WTC11 (cell line): Measurements from ENCODE around the gene KIF19. TPM values are rescaled to one million over a fixed set of nuclear protein-coding genes. Genes with fewer than 3 reads are reported as not detected.
A peak's percentile ranks its signal among the peaks of the same experiment; 100 is the strongest.

Experiments
- ATAC-seq: fragments of 200-7000 bp; cut with Tn5 transposase; 2 replicates; pipeline ENCODE4 v1.10.0; 2021; ENCODE audit warnings: mild to moderate bottlenecking, moderate library complexity
- CTCF ChIA-PET: fragments of 300-600 bp; sonication (Branson Sonifier 250); formaldehyde crosslinking; loops from one replicate; lab custom pipeline; 2021; ENCODE audit warnings: antibody characterized with exemption; lab: Charles Lee
- POLR2A ChIA-PET: fragments of 350-600 bp; sonication (Branson Sonifier 250); formaldehyde crosslinking; loops from one replicate; lab custom pipeline; 2021; ENCODE audit warnings: antibody characterized with exemption; lab: Charles Lee
- DNase-seq: peaks from one replicate; pipeline ENCODE4 v3.0.0; 2021; ENCODE audit warnings: low spot score
- H3K27ac Mint-ChIP-seq: 2 replicates; pipeline ENCODE4 v1.8.0; 2021; ENCODE audit warnings: mixed read lengths
- H3K27me3 Mint-ChIP-seq: 2 replicates; pipeline ENCODE4 v1.8.0; 2021; ENCODE audit warnings: low read depth, mild to moderate bottlenecking, moderate library complexity, mixed read lengths
- H3K36me3 Mint-ChIP-seq: 2 replicates; pipeline ENCODE4 v1.8.0; 2021; ENCODE audit warnings: mixed read lengths
- H3K4me1 Mint-ChIP-seq: 2 replicates; pipeline ENCODE4 v1.8.0; 2022; ENCODE audit warnings: mixed read lengths
- H3K4me3 Mint-ChIP-seq: 2 replicates; pipeline ENCODE4 v1.8.0; 2021; ENCODE audit warnings: mild to moderate bottlenecking, moderate library complexity, mixed read lengths
- H3K9me3 Mint-ChIP-seq: 2 replicates; pipeline ENCODE4 v1.8.0; 2021; ENCODE audit warnings: mixed read lengths
- ATF1 ChIP-seq: sonication (generic); formaldehyde crosslinking; IDR thresholded peaks from 2 replicates; pipeline ENCODE4 v1.8.1; 2023; ENCODE audit warnings: mild to moderate bottlenecking, moderate library complexity, missing genetic modification reagents
- CBFB ChIP-seq: sonication (generic); formaldehyde crosslinking; IDR thresholded peaks from 2 replicates; pipeline ENCODE4 v1.8.1; 2022; ENCODE audit warnings: mild to moderate bottlenecking, low read depth, missing genetic modification reagents
- CREB1 ChIP-seq: sonication (generic); formaldehyde crosslinking; IDR thresholded peaks from 2 replicates; pipeline ENCODE4 v1.8.0; 2023; ENCODE audit warnings: mild to moderate bottlenecking, missing genetic modification reagents
- MYBL2 ChIP-seq: sonication (generic); formaldehyde crosslinking; IDR thresholded peaks from 2 replicates; pipeline ENCODE4 v1.8.1; 2023; ENCODE audit warnings: mild to moderate bottlenecking, moderate library complexity, missing genetic modification reagents
- SP1 ChIP-seq: sonication (generic); formaldehyde crosslinking; conservative IDR thresholded peaks from 2 replicates; pipeline ENCODE4 v1.8.1; 2022; ENCODE audit warnings: missing genetic modification reagents
- ZNF219 ChIP-seq: sonication (generic); formaldehyde crosslinking; IDR thresholded peaks from 2 replicates; pipeline ENCODE4 v1.8.0; 2023; ENCODE audit warnings: missing genetic modification reagents, mild to moderate bottlenecking, borderline replicate concordance
- ZNF317 ChIP-seq: sonication (generic); formaldehyde crosslinking; IDR thresholded peaks from 2 replicates; pipeline ENCODE4 v1.8.1; 2023; ENCODE audit warnings: low read depth, mild to moderate bottlenecking, moderate library complexity, missing genetic modification reagents, borderline replicate concordance
- ZNF416 ChIP-seq: fragments of 250-450 bp; sonication (Bioruptor Pico); IDR thresholded peaks from 2 replicates; pipeline ENCODE4 v1.9.0; 2021; ENCODE audit warnings: mild to moderate bottlenecking, inconsistent platforms
- total RNA-seq: library from RNA; stranded (reverse); gene quantifications from 3 replicates; pipeline ENCODE4 v1.2.3, GENCODE V29; 2021
- TF ChIP-seq, protein P1 (sequence below): sonication (generic); formaldehyde crosslinking; IDR thresholded peaks from 2 replicates; pipeline ENCODE4 v1.8.1; 2023; ENCODE audit warnings: mild to moderate bottlenecking, missing genetic modification reagents, moderate library complexity
- TF ChIP-seq, protein P2 (sequence below): sonication (generic); formaldehyde crosslinking; conservative IDR thresholded peaks from 2 replicates; pipeline ENCODE4 v1.8.1; 2023; ENCODE audit warnings: mild to moderate bottlenecking, low read depth, missing genetic modification reagents, moderate library complexity
- TF ChIP-seq, protein P3 (sequence below): sonication (generic); formaldehyde crosslinking; IDR thresholded peaks from 2 replicates; pipeline ENCODE4 v1.8.0; 2023; ENCODE audit warnings: missing genetic modification reagents
- TF ChIP-seq, protein P4 (sequence below): sonication (generic); formaldehyde crosslinking; IDR thresholded peaks from 2 replicates; pipeline ENCODE4 v1.8.0; 2023; ENCODE audit warnings: mild to moderate bottlenecking, missing genetic modification reagents

Gene KIF19
- total RNA-seq, 1 experiment from 2014 or later = 0.44 TPM

DNA sequence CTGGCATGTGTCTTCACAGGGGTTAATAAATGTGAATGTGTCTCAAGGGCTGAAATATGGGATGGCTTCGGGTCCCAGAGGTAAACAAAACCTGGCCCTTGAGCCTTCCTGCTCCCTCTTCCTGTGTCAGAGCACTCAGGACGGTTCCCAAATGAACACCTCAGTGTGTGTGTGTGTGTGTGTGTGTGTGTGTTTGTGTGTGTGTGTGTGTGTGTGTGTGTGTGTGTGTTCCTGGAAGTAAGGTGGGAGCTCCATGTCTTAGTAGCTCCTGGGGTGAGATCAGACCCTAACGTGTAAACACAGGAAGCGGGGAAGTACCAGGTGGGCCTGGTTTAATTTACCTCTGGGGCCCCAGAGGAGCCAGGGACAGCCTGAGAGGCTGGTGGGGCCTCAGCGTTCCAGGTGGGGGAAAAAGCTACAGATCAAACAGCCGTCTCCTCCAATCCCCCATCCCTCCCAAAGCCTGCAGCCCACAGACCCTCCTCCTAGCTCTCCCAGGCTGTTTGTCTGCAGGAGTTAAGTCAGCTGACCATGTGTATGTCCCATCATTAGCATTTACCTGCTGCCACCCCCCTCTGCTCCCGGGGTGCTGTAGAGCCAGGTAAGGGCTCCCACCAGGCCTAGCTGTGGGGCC lies 6.1 kb downstream of the KIF19 start:
- no peak for ATAC-seq
- Mint-ChIP-seq H3K4me1 (peaks cover 21% of the 10 kb centered on the region), H3K9me3 (peaks cover 6% of the 10 kb centered on the region; the same call in 1 of the 2 replicates), H3K27me3 (peaks cover 8% of the 10 kb centered on the region), H3K27ac (no peak overlapping the region), H3K4me3 (no peak overlapping the region), H3K36me3 (0 out of 2 replicates have a peak, but pooled peaks cover 3% of the 10 kb centered on the region)
- TF ChIP-seq, protein P1, sequence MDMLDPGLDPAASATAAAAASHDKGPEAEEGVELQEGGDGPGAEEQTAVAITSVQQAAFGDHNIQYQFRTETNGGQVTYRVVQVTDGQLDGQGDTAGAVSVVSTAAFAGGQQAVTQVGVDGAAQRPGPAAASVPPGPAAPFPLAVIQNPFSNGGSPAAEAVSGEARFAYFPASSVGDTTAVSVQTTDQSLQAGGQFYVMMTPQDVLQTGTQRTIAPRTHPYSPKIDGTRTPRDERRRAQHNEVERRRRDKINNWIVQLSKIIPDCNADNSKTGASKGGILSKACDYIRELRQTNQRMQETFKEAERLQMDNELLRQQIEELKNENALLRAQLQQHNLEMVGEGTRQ (CRISPR knock-in tag) = peak; percentile 43; the same call in 1 of the 2 replicates
- TF ChIP-seq ATF1 (CRISPR knock-in tag) = no peak
- TF ChIP-seq, protein P2, sequence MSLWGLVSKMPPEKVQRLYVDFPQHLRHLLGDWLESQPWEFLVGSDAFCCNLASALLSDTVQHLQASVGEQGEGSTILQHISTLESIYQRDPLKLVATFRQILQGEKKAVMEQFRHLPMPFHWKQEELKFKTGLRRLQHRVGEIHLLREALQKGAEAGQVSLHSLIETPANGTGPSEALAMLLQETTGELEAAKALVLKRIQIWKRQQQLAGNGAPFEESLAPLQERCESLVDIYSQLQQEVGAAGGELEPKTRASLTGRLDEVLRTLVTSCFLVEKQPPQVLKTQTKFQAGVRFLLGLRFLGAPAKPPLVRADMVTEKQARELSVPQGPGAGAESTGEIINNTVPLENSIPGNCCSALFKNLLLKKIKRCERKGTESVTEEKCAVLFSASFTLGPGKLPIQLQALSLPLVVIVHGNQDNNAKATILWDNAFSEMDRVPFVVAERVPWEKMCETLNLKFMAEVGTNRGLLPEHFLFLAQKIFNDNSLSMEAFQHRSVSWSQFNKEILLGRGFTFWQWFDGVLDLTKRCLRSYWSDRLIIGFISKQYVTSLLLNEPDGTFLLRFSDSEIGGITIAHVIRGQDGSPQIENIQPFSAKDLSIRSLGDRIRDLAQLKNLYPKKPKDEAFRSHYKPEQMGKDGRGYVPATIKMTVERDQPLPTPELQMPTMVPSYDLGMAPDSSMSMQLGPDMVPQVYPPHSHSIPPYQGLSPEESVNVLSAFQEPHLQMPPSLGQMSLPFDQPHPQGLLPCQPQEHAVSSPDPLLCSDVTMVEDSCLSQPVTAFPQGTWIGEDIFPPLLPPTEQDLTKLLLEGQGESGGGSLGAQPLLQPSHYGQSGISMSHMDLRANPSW (CRISPR knock-in tag) = no peak
- TF ChIP-seq, protein P3, sequence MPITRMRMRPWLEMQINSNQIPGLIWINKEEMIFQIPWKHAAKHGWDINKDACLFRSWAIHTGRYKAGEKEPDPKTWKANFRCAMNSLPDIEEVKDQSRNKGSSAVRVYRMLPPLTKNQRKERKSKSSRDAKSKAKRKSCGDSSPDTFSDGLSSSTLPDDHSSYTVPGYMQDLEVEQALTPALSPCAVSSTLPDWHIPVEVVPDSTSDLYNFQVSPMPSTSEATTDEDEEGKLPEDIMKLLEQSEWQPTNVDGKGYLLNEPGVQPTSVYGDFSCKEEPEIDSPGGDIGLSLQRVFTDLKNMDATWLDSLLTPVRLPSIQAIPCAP = no peak
- ChIA-PET POLR2A (no interaction called here), CTCF (interaction anchor here (0.6 to 4.8 kb wide), 12 partner anchors 13 to 330 kb away, joined by 3 to 28 read pairs (median 4); partner anchors contain the start of gene BTBD17)
- DNase-seq = no peak

DNA sequence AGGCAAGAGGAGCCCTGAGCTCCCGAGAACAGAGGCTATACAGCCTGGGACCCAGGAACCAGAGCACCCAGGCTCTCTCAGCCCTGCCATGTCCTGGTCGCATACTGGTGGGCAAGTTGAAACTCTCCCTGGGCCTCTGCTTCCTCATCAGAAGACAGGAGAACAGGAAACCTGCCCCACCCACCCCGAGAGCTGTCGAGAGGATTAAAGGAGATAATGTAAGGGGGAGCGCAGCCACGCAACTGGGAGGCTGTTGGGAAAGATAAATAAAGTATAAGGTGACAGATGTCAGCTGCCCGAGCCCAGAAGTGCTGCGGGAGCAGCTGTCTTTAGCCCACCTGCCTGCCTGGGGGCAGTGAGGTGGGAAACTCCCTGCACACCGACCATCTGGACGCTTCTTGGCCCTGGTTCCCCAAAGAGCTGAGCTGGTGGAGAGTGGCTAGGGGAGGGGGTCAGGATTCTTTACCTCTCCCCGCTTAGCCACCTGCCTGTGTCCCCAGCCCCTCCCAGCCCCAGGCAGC lies 6.8 kb downstream of the KIF19 start:
- CTCF ChIA-PET = interaction anchor here (0.6 to 4.8 kb wide), 12 partner anchors 13 to 329 kb away, joined by 3 to 28 read pairs (median 4); partner anchors contain the start of gene BTBD17

DNA sequence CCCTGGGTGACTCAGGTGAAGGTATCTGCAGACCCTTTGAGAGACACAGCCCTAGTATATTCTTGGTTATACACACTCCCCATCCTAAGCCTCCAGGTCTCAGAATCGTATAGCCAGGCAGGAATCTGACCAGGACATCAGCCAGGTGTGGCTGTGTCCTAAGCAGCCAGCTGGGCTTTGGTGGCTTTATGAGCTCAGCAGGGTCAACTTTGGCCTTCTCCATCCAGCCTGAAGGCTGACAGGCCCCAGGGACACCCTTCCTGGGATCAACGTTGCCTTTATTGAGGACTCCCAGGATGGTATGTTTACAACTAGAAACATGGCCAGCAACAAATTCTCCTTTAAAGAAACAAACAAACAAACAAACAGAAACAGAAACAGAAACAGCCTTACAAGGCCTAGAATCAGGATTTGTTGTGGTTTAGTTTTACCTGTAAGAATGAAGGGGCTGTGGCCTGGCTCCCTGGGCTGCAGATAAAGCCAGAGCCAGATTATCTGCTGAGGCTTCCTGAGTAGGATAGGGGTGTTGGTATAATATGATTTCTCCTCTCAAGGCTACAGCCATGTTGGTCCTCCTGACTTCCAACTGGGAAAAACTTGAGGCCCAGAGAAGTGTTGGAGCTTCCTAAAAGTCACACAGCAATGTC lies 8.5 kb downstream of the KIF19 start:
- H3K9me3 Mint-ChIP-seq = peaks cover 6% of the 10 kb centered on the region; the same call in 1 of the 2 replicates
- H3K36me3 Mint-ChIP-seq = 0 out of 2 replicates have a peak, but pooled peaks cover 3% of the 10 kb centered on the region
- no peak overlapping the region for H3K27ac Mint-ChIP-seq
- H3K4me3 Mint-ChIP-seq = no peak overlapping the region
- DNase-seq (no peak), ATAC-seq (no peak)
- POLR2A ChIA-PET = no interaction called here
- CTCF ChIA-PET = interaction anchor here (0.5 to 4.8 kb wide), 7 partner anchors 11 to 50 kb away, joined by 3 to 28 read pairs (median 3); partner anchors contain the start of gene BTBD17
- H3K4me1 Mint-ChIP-seq = peaks cover 15% of the 10 kb centered on the region
- H3K27me3 Mint-ChIP-seq = no peaks in the 10 kb centered on the region; the same call in 1 of the 2 replicates
- TF ChIP-seq SP1 (CRISPR knock-in tag) (no peak), ZNF416 (no peak), ATF1 (CRISPR knock-in tag) (no peak), MYBL2 (CRISPR knock-in tag) (no peak), ZNF317 (no peak), CBFB (CRISPR knock-in tag) (no peak), ZNF219 (CRISPR knock-in tag) (no peak)
- TF ChIP-seq, protein P3 = no peak
- TF ChIP-seq, protein P2 (CRISPR knock-in tag) = no peak
- TF ChIP-seq, protein P4, sequence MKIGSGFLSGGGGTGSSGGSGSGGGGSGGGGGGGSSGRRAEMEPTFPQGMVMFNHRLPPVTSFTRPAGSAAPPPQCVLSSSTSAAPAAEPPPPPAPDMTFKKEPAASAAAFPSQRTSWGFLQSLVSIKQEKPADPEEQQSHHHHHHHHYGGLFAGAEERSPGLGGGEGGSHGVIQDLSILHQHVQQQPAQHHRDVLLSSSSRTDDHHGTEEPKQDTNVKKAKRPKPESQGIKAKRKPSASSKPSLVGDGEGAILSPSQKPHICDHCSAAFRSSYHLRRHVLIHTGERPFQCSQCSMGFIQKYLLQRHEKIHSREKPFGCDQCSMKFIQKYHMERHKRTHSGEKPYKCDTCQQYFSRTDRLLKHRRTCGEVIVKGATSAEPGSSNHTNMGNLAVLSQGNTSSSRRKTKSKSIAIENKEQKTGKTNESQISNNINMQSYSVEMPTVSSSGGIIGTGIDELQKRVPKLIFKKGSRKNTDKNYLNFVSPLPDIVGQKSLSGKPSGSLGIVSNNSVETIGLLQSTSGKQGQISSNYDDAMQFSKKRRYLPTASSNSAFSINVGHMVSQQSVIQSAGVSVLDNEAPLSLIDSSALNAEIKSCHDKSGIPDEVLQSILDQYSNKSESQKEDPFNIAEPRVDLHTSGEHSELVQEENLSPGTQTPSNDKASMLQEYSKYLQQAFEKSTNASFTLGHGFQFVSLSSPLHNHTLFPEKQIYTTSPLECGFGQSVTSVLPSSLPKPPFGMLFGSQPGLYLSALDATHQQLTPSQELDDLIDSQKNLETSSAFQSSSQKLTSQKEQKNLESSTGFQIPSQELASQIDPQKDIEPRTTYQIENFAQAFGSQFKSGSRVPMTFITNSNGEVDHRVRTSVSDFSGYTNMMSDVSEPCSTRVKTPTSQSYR (CRISPR knock-in tag) = no peak

More for the DNA sequence above, 6.8 kb downstream of the KIF19 start:
- H3K36me3 Mint-ChIP-seq = 0 out of 2 replicates have a peak, but pooled peaks cover 3% of the 10 kb centered on the region
- H3K9me3 Mint-ChIP-seq = peaks cover 6% of the 10 kb centered on the region; the same call in 1 of the 2 replicates
- no peak for TF ChIP-seq CREB1 (CRISPR knock-in tag)
- no peak overlapping the region for H3K4me3 Mint-ChIP-seq
- no peak for DNase-seq
- POLR2A ChIA-PET = no interaction called here
- peaks cover 1% of the 10 kb centered on the region for H3K27me3 Mint-ChIP-seq
- H3K4me1 Mint-ChIP-seq = peaks cover 21% of the 10 kb centered on the region
- 0 out of 2 replicates have a peak, but pooled peaks have one; percentile 18 for ATAC-seq
- H3K27ac Mint-ChIP-seq = no peak overlapping the region
